Omental fat pad (tissue), 4 donors: Measurements from ENCODE around the gene MACIR. TPM values are rescaled to one million over a fixed set of nuclear protein-coding genes. Genes with fewer than 3 reads are reported as not detected.

Experiments
- ATAC-seq: fragments of 150-250 bp; one replicate; pipeline ENCODE4 v1.9.1; 2016; ENCODE audit warnings: mild to moderate bottlenecking, moderate library complexity; ENCODE audit not compliant: low FRiP score
- DNase-seq: peaks from one replicate; pipeline ENCODE4 v3.0.0-alpha.2; 2019; ENCODE audit warnings: low spot score
- CTCF ChIP-seq, 3 donors: fragments of 450-650 bp; IDR thresholded peaks; one replicate each; pipeline ENCODE4 v1.5.1; 2016 to 2017; ENCODE audit warnings: antibody characterized with exemption in 3 of 3, mild to moderate bottlenecking in 3 of 3, moderate library complexity in 2 of 3
- total RNA-seq, 4 donors: library from RNA; depleted of rRNA; stranded (reverse); fragments of >200 nt; gene quantifications; one replicate each; pipeline ENCODE4 v1.1.0, GENCODE V29; 2016

The MACIR gene
- total RNA-seq, 4 donors from 2014 or later, result 18.6 to 50.6 (median 23.3) TPM

- ATAC-seq, result no peak
- DNase-seq, result no peak
- TF ChIP-seq CTCF (IDR thresholded peaks at IDR 0.05), result no peak
Observed at GRCh38 chr5:103295871-103296270, 37.3 kb downstream of the MACIR start.

- ATAC-seq (no peak), DNase-seq (no peak)
- TF ChIP-seq CTCF (IDR thresholded peaks at IDR 0.05), result no peak
Observed at GRCh38 chr5:103298117-103298516, 39.6 kb downstream of the MACIR start.

GRCh38 chr5:103298607-103299188 lies 40.1 kb downstream of the MACIR start:
- TF ChIP-seq CTCF (IDR thresholded peaks at IDR 0.05), result no peak
- no peak for DNase-seq
- no peak for ATAC-seq

- ATAC-seq (no peak), DNase-seq (no peak)
- no peak for TF ChIP-seq CTCF (IDR thresholded peaks at IDR 0.05)
Observed at GRCh38 chr5:103305809-103306208, 47.2 kb downstream of the MACIR start.

GRCh38 chr5:103307470-103307869 lies 48.9 kb downstream of the MACIR start:
- DNase-seq (no peak), ATAC-seq (no peak)
- no peak for TF ChIP-seq CTCF (IDR thresholded peaks at IDR 0.05)

GRCh38 chr5:103308774-103309173 lies 50.2 kb downstream of the MACIR start:
- ATAC-seq (no peak), DNase-seq (no peak)
- no peak for TF ChIP-seq CTCF (IDR thresholded peaks at IDR 0.05)

- DNase-seq (no peak), ATAC-seq (no peak)
- no peak for TF ChIP-seq CTCF (IDR thresholded peaks at IDR 0.05)
Observed at GRCh38 chr5:103313056-103313455, 54.5 kb downstream of the MACIR start.
